GM12878 (cell line): ENCODE data around the gene COA1. TPM values are rescaled to one million over a fixed set of nuclear protein-coding genes. Genes with fewer than 3 reads are reported as not detected.

Source experiments
- ATAC-seq: fragments of 200-7000 bp; cut with Tn5 transposase; 3 replicates; pipeline ENCODE4 v1.9.1; 2020; ENCODE audit warnings: mild to moderate bottlenecking, moderate library complexity
- BruUV-seq: library from RNA; stranded (reverse); fragments of 400-500 nt; replicated peaks from 2 replicates; lab custom pipeline; 2021; lab: Mats Ljungman, UMichigan
- CTCF ChIA-PET: fragments of 300-600 bp; sonication (Branson Sonifier 250); formaldehyde crosslinking; extraction: SDS; loops from one replicate; lab custom pipeline; 2021; ENCODE audit warnings: inconsistent platforms; lab: Yijun Ruan, JAX
- POLR2A ChIA-PET: fragments of 350-600 bp; formaldehyde crosslinking; extraction: SDS; loops from one replicate; lab custom pipeline; 2021; ENCODE audit warnings: inconsistent platforms; lab: Charles Lee
- RAD21 ChIA-PET: fragments of 300-600 bp; sonication (Branson Sonifier 250); formaldehyde crosslinking; loops from one replicate; lab custom pipeline; 2023; ENCODE audit warnings: antibody characterized with exemption; ENCODE audit not compliant: unreplicated experiment; lab: Charles Lee
- SMC1A ChIA-PET: fragments of 300-600 bp; sonication (Branson Sonifier 250); formaldehyde crosslinking; loops from one replicate; lab custom pipeline; 2023; ENCODE audit not compliant: unreplicated experiment, uncharacterized antibody; lab: Charles Lee
- DNase-seq: peaks from one replicate; pipeline ENCODE4 v3.0.0-alpha.2; 2011; ENCODE audit warnings: low read depth, low spot score
- FAIRE-seq: peaks from 3 replicates; lab custom pipeline; 2011; peaks lifted over from hg19 to GRCh38; lab: Jason Lieb, UNC
- H2AFZ ChIP-seq: 2 replicates; pipeline ENCODE4 v1.6.0; 2011; ENCODE audit warnings: low read depth, low read length, control low read depth; ENCODE audit not compliant: control insufficient read depth
- H3K27ac ChIP-seq: 2 replicates; pipeline ENCODE4 v1.5.1; 2011; ENCODE audit warnings: control low read depth; ENCODE audit not compliant: control insufficient read depth, insufficient read depth
- H3K27me3 ChIP-seq, 2 experiments: replicated peaks in 1 of 2; 2 replicates each; pipeline versions ENCODE4 v1.6.0 to v1.6.1; 2011; ENCODE audit warnings: low read length in 1 of 2; ENCODE audit not compliant: control insufficient read depth in 2 of 2, insufficient read depth in 2 of 2
- H3K36me3 ChIP-seq, 2 experiments: 2 replicates each; pipeline ENCODE4 v1.5.1; 2011; ENCODE audit warnings: low read length in 1 of 2; ENCODE audit not compliant: control insufficient read depth in 2 of 2, insufficient read depth in 2 of 2
- H3K4me1 ChIP-seq: 2 replicates; pipeline ENCODE4 v1.6.1; 2011; ENCODE audit warnings: mild to moderate bottlenecking, low read length, moderate library complexity, mixed read lengths; ENCODE audit not compliant: control insufficient read depth, insufficient read depth
- H3K4me2 ChIP-seq: 2 replicates; pipeline ENCODE4 v1.6.0; 2011; ENCODE audit warnings: control low read depth; ENCODE audit not compliant: control insufficient read depth, insufficient read depth
- H3K4me3 ChIP-seq: fragments of 200-600 bp; sonication (generic); 2 replicates; pipeline ENCODE4 v1.5.1; 2016
- H3K79me2 ChIP-seq: 2 replicates; pipeline ENCODE4 v1.6.0; 2011; ENCODE audit warnings: low read length; ENCODE audit not compliant: control insufficient read depth, insufficient read depth
- H3K9ac ChIP-seq: 2 replicates; pipeline ENCODE4 v1.8.0; 2011; ENCODE audit warnings: low read length, control low read depth, mixed read lengths; ENCODE audit not compliant: control insufficient read depth, insufficient read depth
- H3K9me3 ChIP-seq: replicated peaks from 3 replicates; pipeline ENCODE4 v1.5.1; 2011; ENCODE audit warnings: mild to moderate bottlenecking, low read length; ENCODE audit not compliant: control insufficient read depth, insufficient read depth
- H4K20me1 ChIP-seq: 2 replicates; pipeline ENCODE4 v1.6.0; 2011; ENCODE audit not compliant: control insufficient read depth, insufficient read depth
- BRCA1 ChIP-seq: IDR thresholded peaks from 2 replicates; pipeline ENCODE4 v1.6.1; 2011; ENCODE audit warnings: low read depth, low read length, improper control_type of control experiment
- CREB1 ChIP-seq: IDR thresholded peaks from 2 replicates; pipeline ENCODE4 v1.6.1; 2012; ENCODE audit warnings: low read depth, mild to moderate bottlenecking, inconsistent platforms
- DPF2 ChIP-seq: fragments of 450-650 bp; IDR thresholded peaks from 2 replicates; pipeline ENCODE4 v1.6.1; 2017; ENCODE audit warnings: mild to moderate bottlenecking
- FOS ChIP-seq: IDR thresholded peaks from 3 replicates; pipeline ENCODE4 v1.6.1; 2011; ENCODE audit warnings: borderline replicate concordance; ENCODE audit not compliant: insufficient read length; ENCODE audit errors: extremely low read depth
- LARP7 ChIP-seq: fragments of 450-650 bp; IDR thresholded peaks from 2 replicates; pipeline ENCODE4 v1.6.1; 2017; ENCODE audit warnings: mild to moderate bottlenecking
- PAX8 ChIP-seq: fragments of 450-650 bp; IDR thresholded peaks from 2 replicates; pipeline ENCODE4 v1.6.1; 2017; ENCODE audit warnings: mild to moderate bottlenecking, moderate library complexity
- SP1 ChIP-seq: IDR thresholded peaks from one replicate; pipeline ENCODE4 v1.6.1; 2011; ENCODE audit warnings: low read depth, low read length
- SREBF1 ChIP-seq: IDR thresholded peaks from 2 replicates; pipeline ENCODE4 v1.6.1; 2012; ENCODE audit warnings: mild to moderate bottlenecking, low read length
- TAF1 ChIP-seq: IDR thresholded peaks from 2 replicates; pipeline ENCODE4 v1.6.1; 2011; ENCODE audit warnings: mild to moderate bottlenecking, low read depth, low read length, borderline replicate concordance
- ZNF622 ChIP-seq: fragments of 450-650 bp; IDR thresholded peaks from 2 replicates; pipeline ENCODE4 v1.6.1; 2017; ENCODE audit warnings: mild to moderate bottlenecking, inconsistent platforms
- WGBS: methylation state at CpG from one replicate; pipeline ENCODE4 v1.1.6; 2016; ENCODE audit warnings: low lambda C conversion rate; ENCODE audit not compliant: insufficient replicate concordance, insufficient coverage; ENCODE audit errors: missing lambda C conversion rate; 5-methylcytosine and 5-hydroxymethylcytosine counted together
- in situ Hi-C: fragments of 300-500 bp; cut with MboI; formaldehyde crosslinking; loops from 9 replicates; pipeline ENCODE4 v1.14.3; 2018; ENCODE audit warnings: mixed read lengths
- intact Hi-C: fragments of 100-400 bp; cut with micrococcal nuclease; formaldehyde crosslinking; loops from one replicate; pipeline ENCODE4 v1.14.2; 2022; ENCODE audit not compliant: unreplicated experiment
- polyA plus RNA-seq, 11 experiments: library from polyadenylated mRNA; depleted of rRNA in 4 of 11; unstranded in 6 of 11; stranded (reverse) in 5 of 11; fragments of >200 nt; fragmentation: Nextera tagmentation in 4 of 11; fragmentation: Illumina TruSeq in 1 of 11; extraction: Ambion mirVana in 4 of 11; extraction: Trizol in 1 of 11; gene quantifications; 1 replicate in 1 of 11; 2 replicates in 10 of 11; pipeline versions ENCODE4 v1.2.1 to v1.2.3, GENCODE V29; 2011 to 2016; ENCODE audit warnings: inconsistent platforms in 2 of 11, missing spikeins in 2 of 11, low read depth in 1 of 11
- total RNA-seq, 4 experiments: library from RNA; depleted of rRNA in 3 of 4; stranded (reverse); fragments of >200 nt in 3 of 4; fragmentation: Illumina TruSeq in 1 of 4; extraction: Trizol in 1 of 4; gene quantifications; 2 replicates each; pipeline versions ENCODE4 v1.2.1 to v1.2.3, GENCODE V29; 2013 to 2021
- TF ChIP-seq, protein P1 (sequence below): IDR thresholded peaks from 2 replicates; pipeline ENCODE4 v1.6.1; 2011; ENCODE audit warnings: mild to moderate bottlenecking, low read depth, low read length, moderate library complexity; ENCODE audit not compliant: insufficient replicate concordance
- TF ChIP-seq, protein P2 (sequence below): IDR thresholded peaks from 2 replicates; pipeline ENCODE4 v1.6.1; 2011; ENCODE audit warnings: low read depth, mild to moderate bottlenecking, low read length, moderate library complexity, borderline replicate concordance; ENCODE audit errors: extremely low read depth
- TF ChIP-seq, protein P3 (sequence below): fragments of 450-650 bp; formaldehyde crosslinking; IDR thresholded peaks from 2 replicates; pipeline ENCODE4 v1.4.0; 2022; ENCODE audit warnings: mild to moderate bottlenecking, moderate library complexity
- TF ChIP-seq, protein P4 (sequence below): IDR thresholded peaks from 2 replicates; pipeline ENCODE4 v1.6.1; 2011; ENCODE audit warnings: low read depth, low read length, improper control_type of control experiment, borderline replicate concordance
- TF ChIP-seq, protein P5 (sequence below): IDR thresholded peaks from 2 replicates; pipeline ENCODE4 v1.6.1; 2011; ENCODE audit warnings: borderline replicate concordance, low read depth, mild to moderate bottlenecking, moderate library complexity, low read length; ENCODE audit not compliant: insufficient read depth, poor library complexity, severe bottlenecking

COA1 gene
- total and polyA plus RNA-seq, 10 of the 15 experiments (the other 5 are each of a cell fraction or from before 2014, with no cell fraction given), result 83.1 to 258 (median 111) TPM

DNA sequence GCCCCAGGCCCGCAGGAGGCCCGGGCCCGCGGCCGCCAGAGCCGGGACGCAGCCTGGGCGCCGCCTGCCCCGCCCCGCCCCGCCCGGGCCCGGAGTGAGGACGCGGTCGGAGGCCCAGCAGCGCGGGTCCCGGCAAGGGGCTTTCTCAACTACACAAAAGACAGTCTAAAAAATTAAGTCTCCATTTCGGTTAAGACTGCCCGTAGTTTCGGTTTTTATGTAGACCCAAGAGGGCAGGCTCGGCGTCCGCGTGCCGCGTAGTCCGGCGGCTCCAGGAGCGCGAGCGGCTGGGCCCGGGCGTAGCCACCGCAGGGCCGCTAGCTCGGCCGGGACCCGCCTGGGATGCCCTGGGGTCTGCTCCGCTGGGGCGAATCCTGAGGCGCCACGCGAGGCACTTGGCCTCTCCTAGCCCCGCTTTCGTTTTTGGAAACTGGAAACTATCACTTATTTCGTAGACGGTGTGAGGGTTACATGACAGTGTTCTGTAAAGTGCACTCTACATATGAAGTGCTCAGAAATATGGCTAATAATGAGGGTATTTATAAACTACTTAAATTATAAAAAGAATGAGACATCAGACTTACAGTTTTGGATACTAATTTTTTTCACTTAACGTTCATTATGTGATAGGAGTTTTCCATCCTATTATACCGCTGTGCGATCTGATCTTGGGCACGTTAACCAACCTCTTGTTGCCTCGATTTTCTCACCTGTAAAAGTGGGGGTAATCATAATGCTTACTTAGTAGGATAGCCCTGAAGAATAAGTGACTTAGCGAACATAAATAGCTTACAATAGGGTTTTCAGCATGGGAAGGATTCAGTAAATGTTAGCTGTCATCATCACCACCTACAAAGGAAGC lies 29.7 kb upstream of the COA1 start:
- WGBS, result 2% methylated on average over 51 of the region's 56 CpGs
- Histone ChIP-seq H3K4me2 (peak overlapping the region; percentile 79), H3K4me3 (peak overlapping the region; percentile 87), H3K36me3 (no peaks in the 10 kb centered on the region), H3K9me3 (no peaks in the 10 kb centered on the region), H3K27me3 (no peaks in the 10 kb centered on the region), H2AFZ (peak overlapping the region; percentile 69), H3K4me1 (peaks cover 42% of the 10 kb centered on the region), H4K20me1 (no peaks in the 10 kb centered on the region), H3K9ac (peak overlapping the region; percentile 86), H3K79me2 (peaks cover 33% of the 10 kb centered on the region), H3K27ac (peak overlapping the region; percentile 73)
- BruUV-seq, result TSS peak; percentile 67
- ChIA-PET CTCF (interaction anchor here (0.6 to 6.8 kb wide), 7 partner anchors 25 to 177 kb away, joined by 3 to 36 read pairs (median 3); partner anchors contain the start of gene STK17A), RAD21 (interaction anchor here (0.7 to 5.9 kb wide), 15 partner anchors 17 to 176 kb away, joined by 3 to 40 read pairs (median 6); partner anchors contain the start of genes COA1 and STK17A), SMC1A (interaction anchor here (0.8 to 9.8 kb wide), 8 partner anchors 24 to 177 kb away, joined by 3 to 84 read pairs (median 4); partner anchors contain the start of gene STK17A), POLR2A (interaction anchor here (0.6 to 3.1 kb wide), 11 partner anchors 8 to 176 kb away, joined by 3 to 13 read pairs (median 4); partner anchors contain the start of gene STK17A)
- DNase-seq (no peak), FAIRE-seq (no peak), ATAC-seq (peak; percentile 79)
- intact Hi-C loops, result no loop called here
- in situ Hi-C loops, result no loop called here
- TF ChIP-seq LARP7 (peak; percentile 60; the same call in 1 of the 2 replicates), SP1 (no peak), TAF1 (no peak), BRCA1 (no peak), ZNF622 (no peak), PAX8 (0 out of 2 replicates have a peak, but pooled peaks have one; percentile 51), SREBF1 (no peak), DPF2 (peak; percentile 20; the same call in 1 of the 2 replicates), CREB1 (no peak), FOS (no peak)
- TF ChIP-seq, protein P1, sequence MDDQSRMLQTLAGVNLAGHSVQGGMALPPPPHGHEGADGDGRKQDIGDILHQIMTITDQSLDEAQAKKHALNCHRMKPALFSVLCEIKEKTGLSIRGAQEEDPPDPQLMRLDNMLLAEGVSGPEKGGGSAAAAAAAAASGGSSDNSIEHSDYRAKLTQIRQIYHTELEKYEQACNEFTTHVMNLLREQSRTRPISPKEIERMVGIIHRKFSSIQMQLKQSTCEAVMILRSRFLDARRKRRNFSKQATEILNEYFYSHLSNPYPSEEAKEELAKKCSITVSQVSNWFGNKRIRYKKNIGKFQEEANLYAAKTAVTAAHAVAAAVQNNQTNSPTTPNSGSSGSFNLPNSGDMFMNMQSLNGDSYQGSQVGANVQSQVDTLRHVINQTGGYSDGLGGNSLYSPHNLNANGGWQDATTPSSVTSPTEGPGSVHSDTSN, result no peak
- TF ChIP-seq, protein P2, sequence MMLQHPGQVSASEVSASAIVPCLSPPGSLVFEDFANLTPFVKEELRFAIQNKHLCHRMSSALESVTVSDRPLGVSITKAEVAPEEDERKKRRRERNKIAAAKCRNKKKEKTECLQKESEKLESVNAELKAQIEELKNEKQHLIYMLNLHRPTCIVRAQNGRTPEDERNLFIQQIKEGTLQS, result no peak
- TF ChIP-seq, protein P3, sequence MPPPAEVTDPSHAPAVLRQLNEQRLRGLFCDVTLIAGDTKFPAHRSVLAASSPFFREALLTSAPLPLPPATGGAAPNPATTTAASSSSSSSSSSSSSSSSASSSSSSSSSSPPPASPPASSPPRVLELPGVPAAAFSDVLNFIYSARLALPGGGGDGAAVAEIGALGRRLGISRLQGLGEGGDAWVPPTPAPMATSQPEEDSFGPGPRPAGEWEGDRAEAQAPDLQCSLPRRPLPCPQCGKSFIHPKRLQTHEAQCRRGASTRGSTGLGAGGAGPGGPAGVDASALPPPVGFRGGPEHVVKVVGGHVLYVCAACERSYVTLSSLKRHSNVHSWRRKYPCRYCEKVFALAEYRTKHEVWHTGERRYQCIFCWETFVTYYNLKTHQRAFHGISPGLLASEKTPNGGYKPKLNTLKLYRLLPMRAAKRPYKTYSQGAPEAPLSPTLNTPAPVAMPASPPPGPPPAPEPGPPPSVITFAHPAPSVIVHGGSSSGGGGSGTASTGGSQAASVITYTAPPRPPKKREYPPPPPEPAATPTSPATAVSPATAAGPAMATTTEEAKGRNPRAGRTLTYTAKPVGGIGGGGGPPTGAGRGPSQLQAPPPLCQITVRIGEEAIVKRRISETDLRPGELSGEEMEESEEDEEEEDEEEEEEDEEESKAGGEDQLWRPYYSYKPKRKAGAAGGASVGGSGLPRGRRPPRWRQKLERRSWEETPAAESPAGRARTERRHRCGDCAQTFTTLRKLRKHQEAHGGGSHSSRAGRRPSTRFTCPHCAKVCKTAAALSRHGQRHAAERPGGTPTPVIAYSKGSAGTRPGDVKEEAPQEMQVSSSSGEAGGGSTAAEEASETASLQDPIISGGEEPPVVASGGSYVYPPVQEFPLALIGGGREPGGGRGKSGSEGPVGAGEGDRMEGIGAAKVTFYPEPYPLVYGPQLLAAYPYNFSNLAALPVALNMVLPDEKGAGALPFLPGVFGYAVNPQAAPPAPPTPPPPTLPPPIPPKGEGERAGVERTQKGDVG, result no peak
- TF ChIP-seq, protein P4, sequence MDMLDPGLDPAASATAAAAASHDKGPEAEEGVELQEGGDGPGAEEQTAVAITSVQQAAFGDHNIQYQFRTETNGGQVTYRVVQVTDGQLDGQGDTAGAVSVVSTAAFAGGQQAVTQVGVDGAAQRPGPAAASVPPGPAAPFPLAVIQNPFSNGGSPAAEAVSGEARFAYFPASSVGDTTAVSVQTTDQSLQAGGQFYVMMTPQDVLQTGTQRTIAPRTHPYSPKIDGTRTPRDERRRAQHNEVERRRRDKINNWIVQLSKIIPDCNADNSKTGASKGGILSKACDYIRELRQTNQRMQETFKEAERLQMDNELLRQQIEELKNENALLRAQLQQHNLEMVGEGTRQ, result no peak
- TF ChIP-seq, protein P5, sequence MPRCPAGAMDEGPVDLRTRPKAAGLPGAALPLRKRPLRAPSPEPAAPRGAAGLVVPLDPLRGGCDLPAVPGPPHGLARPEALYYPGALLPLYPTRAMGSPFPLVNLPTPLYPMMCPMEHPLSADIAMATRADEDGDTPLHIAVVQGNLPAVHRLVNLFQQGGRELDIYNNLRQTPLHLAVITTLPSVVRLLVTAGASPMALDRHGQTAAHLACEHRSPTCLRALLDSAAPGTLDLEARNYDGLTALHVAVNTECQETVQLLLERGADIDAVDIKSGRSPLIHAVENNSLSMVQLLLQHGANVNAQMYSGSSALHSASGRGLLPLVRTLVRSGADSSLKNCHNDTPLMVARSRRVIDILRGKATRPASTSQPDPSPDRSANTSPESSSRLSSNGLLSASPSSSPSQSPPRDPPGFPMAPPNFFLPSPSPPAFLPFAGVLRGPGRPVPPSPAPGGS, result no peak
